ENCODE results near the gene LUZP2.

The LUZP2 gene

GRCh38 chr11:24628224-24628776, 131.4 kb downstream of the LUZP2 start:
- no peak for DNase-seq (ENCODE audit: insufficient read length, low spot score)
- no peak for FAIRE-seq

DNA sequence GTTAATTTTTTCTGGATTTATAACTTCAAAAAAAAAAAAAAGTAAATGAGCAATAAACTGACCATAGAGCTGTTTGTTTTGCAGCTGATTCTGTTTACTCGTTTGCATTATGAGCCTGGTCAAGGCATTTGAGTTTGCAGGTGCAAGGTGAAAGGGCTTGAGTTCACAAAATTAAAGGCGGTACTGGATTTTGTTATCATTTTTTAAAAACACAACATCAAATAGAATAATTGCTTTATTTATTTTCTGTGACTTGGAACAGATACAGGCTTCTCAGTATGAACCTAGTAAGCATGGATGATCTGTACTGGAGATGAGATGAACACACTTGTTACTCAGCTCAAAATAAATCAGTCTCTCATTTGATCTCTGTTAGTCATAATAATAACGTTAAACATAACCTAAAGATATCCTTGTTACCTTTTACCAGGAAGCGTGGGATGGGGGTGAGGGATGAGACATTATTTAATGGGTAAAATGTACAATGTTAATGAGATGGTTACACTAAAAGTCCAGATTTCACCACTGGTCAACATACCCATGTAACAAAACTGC, 137.8 kb downstream of the LUZP2 start:
- no peak for DNase-seq (ENCODE audit: insufficient read length, low spot score)
- FAIRE-seq = no peak

GRCh38 chr11:24635588-24636290, 138.9 kb downstream of the LUZP2 start:
- DNase-seq (ENCODE audit: insufficient read length, low spot score) (no peak), FAIRE-seq (no peak)

- no peak for FAIRE-seq
- no peak for DNase-seq (ENCODE audit: insufficient read length, low spot score)
Measured at GRCh38 chr11:24636291-24636629, 139.4 kb downstream of the LUZP2 start.

DNA sequence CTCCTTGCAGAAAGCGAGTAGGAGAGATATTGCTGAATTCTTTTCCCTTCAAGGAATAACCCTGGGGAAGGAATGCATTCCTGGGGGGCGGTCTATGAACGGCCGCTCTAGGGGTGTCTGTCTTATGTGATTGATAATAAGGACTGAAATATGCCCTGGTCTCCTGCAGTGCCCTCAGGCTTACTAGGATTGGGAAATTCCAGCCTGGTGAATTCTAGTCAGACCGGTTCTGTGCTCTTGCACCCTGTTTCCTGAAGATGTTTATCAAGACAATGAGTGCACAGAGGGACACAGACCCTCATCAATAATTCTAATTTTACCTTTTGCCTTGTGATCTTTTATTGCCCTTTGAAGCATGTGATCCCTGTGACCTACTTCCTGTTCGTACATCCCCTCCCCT, 140.7 kb downstream of the LUZP2 start:
- no peak for DNase-seq (ENCODE audit: insufficient read length, low spot score)
- no peak for FAIRE-seq

DNA sequence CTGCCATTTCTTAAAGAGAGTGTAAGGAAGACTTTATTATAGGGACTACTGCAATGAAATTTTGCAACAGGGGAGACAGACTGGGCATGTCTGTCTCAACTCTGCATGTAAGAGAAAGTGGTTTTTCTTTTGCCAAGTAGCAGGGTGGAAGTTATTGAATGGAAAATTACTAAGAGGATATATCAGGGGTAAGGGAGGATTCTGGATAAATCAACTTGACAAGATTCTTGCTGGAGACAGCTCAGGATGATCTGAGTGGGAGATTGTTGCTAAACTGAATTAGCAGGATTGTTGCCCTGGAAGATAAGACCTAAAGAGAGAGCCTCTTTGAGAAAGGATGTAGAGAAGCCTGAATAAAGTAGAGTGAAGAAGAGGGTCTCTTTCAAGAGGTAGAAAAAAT, 145.8 kb downstream of the LUZP2 start:
- FAIRE-seq = no peak
- DNase-seq (ENCODE audit: insufficient read length, low spot score) = no peak

GRCh38 chr11:24645563-24645962, 148.7 kb downstream of the LUZP2 start:
- DNase-seq (ENCODE audit: insufficient read length, low spot score) = no peak
- FAIRE-seq = no peak

DNA sequence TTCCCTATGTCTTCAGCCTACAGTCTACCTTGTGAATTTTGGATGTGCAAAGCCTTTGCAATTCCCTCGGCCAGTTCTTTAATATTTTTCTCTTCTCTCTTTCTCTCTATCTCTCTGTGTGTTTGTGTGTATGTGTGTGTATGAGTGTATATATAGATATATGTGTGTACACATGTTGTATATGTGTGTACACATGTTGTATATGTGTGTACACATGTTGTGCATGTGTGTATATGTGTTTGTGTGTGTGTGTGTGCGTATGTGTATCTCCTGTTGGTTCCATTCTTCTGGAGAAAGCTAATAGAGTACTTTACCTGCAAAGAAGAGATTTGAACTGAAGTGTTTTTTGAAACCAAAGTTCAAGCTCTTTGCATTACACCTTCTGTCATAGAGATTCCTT, 155.0 kb downstream of the LUZP2 start:
- FAIRE-seq (no peak), DNase-seq (ENCODE audit: insufficient read length, low spot score) (no peak)

DNA sequence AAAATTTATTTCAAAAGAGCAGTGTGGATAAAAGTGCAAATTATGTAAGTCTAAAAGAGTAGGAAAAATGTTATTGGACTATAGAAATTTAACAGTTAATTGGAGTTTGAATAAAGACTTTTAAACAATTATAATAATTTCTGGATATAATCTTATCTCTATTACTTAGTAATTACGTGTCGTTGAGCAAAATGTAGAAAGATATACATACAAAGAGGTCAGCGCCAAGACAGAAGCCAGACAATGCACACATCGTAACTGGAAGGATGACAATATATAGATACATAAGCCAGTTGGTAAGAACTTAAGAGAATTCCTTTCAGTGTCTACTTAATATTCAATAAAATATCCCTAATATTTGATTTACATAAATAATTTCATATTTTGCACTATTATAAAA, 157.0 kb downstream of the LUZP2 start:
- DNase-seq (ENCODE audit: insufficient read length, low spot score) = no peak
- FAIRE-seq = no peak

DNA sequence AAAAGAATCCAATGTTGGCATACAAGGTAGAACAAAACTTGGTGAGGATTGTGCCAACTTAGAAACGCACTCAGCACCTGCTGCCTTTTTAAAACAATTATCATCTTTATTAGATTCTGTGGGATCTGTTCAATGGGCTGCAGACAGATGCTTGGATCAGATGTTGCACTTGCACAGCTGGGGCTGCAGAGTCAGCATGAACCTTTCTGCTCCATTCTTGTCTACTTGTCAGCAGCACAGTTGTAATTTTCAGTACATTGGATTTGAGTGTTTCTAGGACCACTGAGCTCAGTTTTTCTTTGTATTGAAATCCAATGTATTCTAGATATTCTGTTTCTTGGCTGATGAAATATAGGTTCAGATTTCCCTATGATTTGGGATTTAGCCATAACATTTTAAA, 164.5 kb downstream of the LUZP2 start:
- no peak for FAIRE-seq
- no peak for DNase-seq (ENCODE audit: insufficient read length, low spot score)

DNA sequence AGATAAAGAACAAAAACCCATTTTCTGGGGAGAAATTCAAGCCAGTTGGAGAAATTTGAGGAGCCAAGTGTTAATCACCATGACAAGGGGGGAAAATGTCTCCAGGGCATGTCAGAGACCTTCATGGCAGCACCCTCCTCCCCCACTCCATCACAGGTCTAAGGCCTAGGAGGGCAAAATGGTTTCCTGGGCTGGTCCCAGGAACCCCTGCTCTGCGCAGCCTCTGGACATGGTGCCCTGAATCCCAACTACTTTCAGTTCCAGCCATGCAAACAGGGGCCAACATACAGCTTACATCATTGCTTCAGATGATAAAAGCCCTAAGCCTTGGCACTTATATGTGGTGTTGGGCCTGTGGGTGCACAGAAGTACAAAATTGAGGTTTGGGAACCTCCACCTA, 167.5 kb downstream of the LUZP2 start:
- no peak for DNase-seq (ENCODE audit: insufficient read length, low spot score)
- no peak for FAIRE-seq

GRCh38 chr11:24667353-24667968, 170.6 kb downstream of the LUZP2 start:
- DNase-seq (ENCODE audit: insufficient read length, low spot score) (no peak), FAIRE-seq (no peak)

GRCh38 chr11:24678703-24679348, 182.0 kb downstream of the LUZP2 start:
- DNase-seq (ENCODE audit: insufficient read length, low spot score) (no peak), FAIRE-seq (no peak)

DNA sequence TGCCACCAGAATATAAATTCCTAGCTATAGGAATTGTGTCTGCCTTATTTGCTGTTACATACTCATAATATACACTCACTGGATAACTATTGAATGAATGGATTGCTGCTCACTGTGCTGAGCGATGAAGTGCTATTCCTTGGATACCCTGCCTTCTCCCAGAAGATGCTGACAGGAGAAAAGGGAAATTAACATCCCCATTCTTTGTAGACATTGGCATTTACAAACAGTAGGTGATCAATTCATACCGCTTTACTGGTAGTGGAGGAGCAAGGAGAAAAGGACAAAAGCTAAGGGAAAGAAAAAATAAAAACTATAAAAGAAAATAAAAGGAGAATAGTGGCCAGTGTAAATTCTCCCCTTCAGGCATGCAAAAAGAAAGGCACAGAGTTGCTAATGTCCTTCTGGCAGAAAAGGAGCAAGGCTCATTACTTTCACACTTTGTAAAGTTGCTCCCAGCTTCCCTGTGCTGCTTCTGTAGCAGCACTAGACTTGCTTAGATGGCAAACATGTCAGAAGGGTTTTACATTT, 183.0 kb downstream of the LUZP2 start:
- DNase-seq (ENCODE audit: insufficient read length, low spot score) = no peak
- no peak for FAIRE-seq

- DNase-seq (ENCODE audit: insufficient read length, low spot score) = no peak
Measured at GRCh38 chr11:24683583-24683982, 186.7 kb downstream of the LUZP2 start.

DNA sequence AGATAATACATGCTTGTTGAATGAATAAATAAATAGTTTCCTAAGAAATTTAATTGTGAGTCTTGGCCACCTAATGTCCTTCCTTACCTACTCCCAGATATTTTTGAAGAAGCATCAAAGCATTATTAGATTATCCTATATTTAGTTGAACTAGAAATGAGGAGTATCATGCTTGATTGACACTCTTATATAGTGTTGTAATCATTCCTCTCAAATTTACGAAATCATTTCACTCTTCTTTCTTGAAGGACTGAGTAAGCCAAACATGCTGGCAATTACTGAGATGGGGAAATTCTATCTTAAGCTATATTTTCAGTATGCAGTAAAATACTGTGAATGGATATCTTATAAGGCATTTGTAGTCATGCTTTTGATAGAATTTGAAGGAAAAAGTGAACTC, 189.0 kb downstream of the LUZP2 start:
- no peak for DNase-seq (ENCODE audit: insufficient read length, low spot score)
- no peak for FAIRE-seq

More at GRCh38 chr11:24683583-24683982, 186.7 kb downstream of the LUZP2 start:
- FAIRE-seq = no peak

- no peak for FAIRE-seq
- DNase-seq (ENCODE audit: insufficient read length, low spot score) = no peak
Measured at GRCh38 chr11:24687531-24688147, 190.8 kb downstream of the LUZP2 start.

DNA sequence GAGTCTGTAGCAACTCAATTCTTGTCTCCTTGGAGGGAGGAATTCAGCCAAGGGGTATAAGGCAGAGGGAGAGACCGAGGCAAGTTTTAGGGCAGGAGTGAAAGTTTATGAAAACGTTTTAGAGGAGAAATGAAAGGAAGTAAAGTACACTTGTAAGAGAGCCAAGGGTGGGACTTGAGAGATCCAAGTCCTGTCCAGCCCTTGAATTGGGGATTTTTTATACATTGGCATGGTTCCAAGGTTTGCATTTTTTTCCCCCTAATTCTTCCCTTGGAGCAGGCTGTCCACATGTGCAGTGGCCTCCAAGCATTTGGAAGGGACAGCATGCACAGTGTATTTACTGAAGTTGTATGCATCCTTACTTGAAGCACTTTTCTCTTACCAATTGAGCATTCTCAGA, 192.1 kb downstream of the LUZP2 start:
- FAIRE-seq (no peak), DNase-seq (ENCODE audit: insufficient read length, low spot score) (no peak)

DNA sequence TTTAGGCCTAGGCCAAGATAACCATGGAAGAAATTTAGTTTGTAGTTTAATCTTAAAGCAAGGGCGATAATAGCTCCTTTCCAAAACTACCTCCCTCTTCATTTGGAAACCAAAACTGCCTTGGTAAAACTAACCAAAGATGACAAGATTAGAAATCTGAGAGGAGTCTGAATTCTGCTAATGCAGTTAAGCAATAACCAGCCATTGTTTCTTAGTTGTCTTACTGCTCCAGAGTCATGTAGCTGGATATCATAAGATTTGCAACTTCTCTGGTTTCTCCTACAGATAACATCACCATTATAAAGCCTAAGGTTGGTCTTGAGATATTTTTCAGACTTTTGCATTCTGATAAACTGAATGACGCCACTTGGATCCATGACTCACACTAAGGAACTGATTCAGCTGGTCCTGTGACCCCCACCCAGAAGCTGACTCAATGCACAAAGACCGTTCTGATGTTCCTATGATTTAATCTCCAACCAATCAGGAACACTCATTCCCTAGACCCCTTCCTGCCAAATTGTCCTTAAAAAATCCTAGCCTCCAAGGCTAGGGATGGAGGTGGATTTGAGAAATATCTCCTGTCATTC, 200.8 kb downstream of the LUZP2 start:
- no peak for FAIRE-seq
- no peak for DNase-seq (ENCODE audit: insufficient read length, low spot score)

GRCh38 chr11:24704716-24705115, 207.9 kb downstream of the LUZP2 start:
- FAIRE-seq (no peak), DNase-seq (ENCODE audit: insufficient read length, low spot score) (no peak)

DNA sequence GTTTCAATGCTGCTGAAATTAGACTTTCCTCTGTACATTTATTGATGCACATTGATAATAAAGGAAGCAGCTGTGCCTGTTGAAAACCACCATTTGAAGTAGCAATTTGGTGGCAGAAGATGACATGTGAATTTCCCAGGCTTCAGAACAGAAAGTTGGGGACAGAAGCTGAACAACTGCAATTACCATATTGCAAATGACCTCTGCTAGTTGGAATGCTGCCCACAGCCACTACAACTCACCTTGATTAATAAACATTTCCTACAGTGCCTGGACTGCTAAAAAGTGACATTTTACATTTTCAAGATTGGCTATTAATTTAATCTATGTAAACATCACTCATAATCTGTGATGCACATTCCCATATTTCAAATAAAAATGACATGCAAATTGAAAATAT, 208.6 kb downstream of the LUZP2 start:
- FAIRE-seq (no peak), DNase-seq (ENCODE audit: insufficient read length, low spot score) (no peak)
